Peyer's patch (tissue), 4 donors: ENCODE results near the gene CLDN24. TPM values are rescaled to one million over a fixed set of nuclear protein-coding genes. Genes with fewer than 3 reads are reported as not detected.

Experiments
- DNase-seq, 3 donors: peaks; one replicate each; pipeline ENCODE4 v3.0.0-alpha.2; 2017 to 2019
- H3K27ac ChIP-seq, 4 donors: fragments of 200-600 bp; sonication (generic); one replicate each; pipeline ENCODE4 v1.5.1; 2016 to 2019
- H3K27me3 ChIP-seq, 2 donors: fragments of 200-600 bp; sonication (generic); one replicate each; pipeline ENCODE4 v1.5.1; 2019
- H3K36me3 ChIP-seq, 3 donors: fragments of 200-600 bp; sonication (generic); one replicate each; pipeline ENCODE4 v1.5.1; 2016 to 2019
- H3K4me1 ChIP-seq, 4 donors: fragments of 200-600 bp; sonication (generic); one replicate each; pipeline ENCODE4 v1.5.1; 2016 to 2019
- H3K4me3 ChIP-seq, 4 donors: fragments of 200-600 bp; sonication (generic); 1 replicate in 3 of 4; 2 replicates in 1 of 4; pipeline ENCODE4 v1.5.1; 2016 to 2019; ENCODE audit warnings: mild to moderate bottlenecking in 1 of 4
- H3K9me3 ChIP-seq, 4 donors: fragments of 200-600 bp; sonication (generic); one replicate each; pipeline ENCODE4 v1.5.1; 2016 to 2019; ENCODE audit warnings: mild to moderate bottlenecking in 1 of 4
- CTCF ChIP-seq, 6 experiments: fragments of 450-650 bp in 4 of 6; fragments of 200-600 bp in 2 of 6; sonication (generic) in 1 of 6; IDR thresholded peaks; one replicate each; pipeline ENCODE4 v1.5.1; 2017 to 2019; ENCODE audit warnings: antibody characterized with exemption in 6 of 6, mild to moderate bottlenecking in 3 of 6, moderate library complexity in 1 of 6
- POLR2A ChIP-seq, 2 donors: fragments of 450-650 bp; IDR thresholded peaks; one replicate each; pipeline ENCODE4 v1.5.1; 2017; ENCODE audit warnings: antibody characterized with exemption in 2 of 2, mild to moderate bottlenecking in 2 of 2, moderate library complexity in 2 of 2
- total RNA-seq, 4 donors: library from RNA; depleted of rRNA; stranded (reverse); fragments of >200 nt; gene quantifications; one replicate each; pipeline ENCODE4 v1.1.0, GENCODE V29; 2016

CLDN24 gene
- total RNA-seq, 4 donors from 2014 or later = not detected

- Histone ChIP-seq H3K9me3 (no peaks in the 10 kb centered on the region), H3K36me3 (no peaks in the 10 kb centered on the region), H3K4me3 (no peak overlapping the region), H3K27me3 (no peaks in the 10 kb centered on the region), H3K4me1 (no peaks in the 10 kb centered on the region), H3K27ac (no peak overlapping the region)
- TF ChIP-seq CTCF (IDR thresholded peaks at IDR 0.05) (no peak), POLR2A (IDR thresholded peaks at IDR 0.05) (no peak)
- peak in 1 of 3 donors; percentile 13 for DNase-seq
Observed at GRCh38 chr4:183350317-183351071, 28.3 kb upstream of the CLDN24 start.

GRCh38 chr4:183349673-183350072 is 27.4 kb upstream of the CLDN24 start:
- Histone ChIP-seq H3K27me3 (no peaks in the 10 kb centered on the region), H3K36me3 (no peaks in the 10 kb centered on the region), H3K4me3 (no peak overlapping the region), H3K27ac (no peak overlapping the region), H3K9me3 (no peaks in the 10 kb centered on the region), H3K4me1 (no peaks in the 10 kb centered on the region)
- no peak for DNase-seq
- no peak for TF ChIP-seq CTCF (IDR thresholded peaks at IDR 0.05)
- TF ChIP-seq POLR2A (IDR thresholded peaks at IDR 0.05) = no peak

GRCh38 chr4:183348706-183349659 is 26.8 kb upstream of the CLDN24 start:
- DNase-seq = peak in 1 of 3 donors; percentile 8
- H3K9me3 ChIP-seq = no peaks in the 10 kb centered on the region

GRCh38 chr4:183348136-183348535 is 25.9 kb upstream of the CLDN24 start:
- no peak overlapping the region for H3K4me3 ChIP-seq
- DNase-seq = no peak
- no peak for TF ChIP-seq CTCF (IDR thresholded peaks at IDR 0.05)
- TF ChIP-seq POLR2A (IDR thresholded peaks at IDR 0.05) = no peak
- H3K27me3 ChIP-seq = no peaks in the 10 kb centered on the region
- no peaks in the 10 kb centered on the region for H3K9me3 ChIP-seq
- no peak overlapping the region for H3K27ac ChIP-seq
- no peaks in the 10 kb centered on the region for H3K36me3 ChIP-seq
- peaks cover 0 to 2% (median 0%) of the 10 kb centered on the region in 4 donors for H3K4me1 ChIP-seq

More at GRCh38 chr4:183348706-183349659, 26.8 kb upstream of the CLDN24 start:
- no peak for TF ChIP-seq POLR2A (IDR thresholded peaks at IDR 0.05)
- TF ChIP-seq CTCF (IDR thresholded peaks at IDR 0.05) = no peak
- H3K27ac ChIP-seq = no peak overlapping the region
- no peaks in the 10 kb centered on the region for H3K4me1 ChIP-seq
- no peak overlapping the region for H3K4me3 ChIP-seq
- no peaks in the 10 kb centered on the region for H3K36me3 ChIP-seq
- no peaks in the 10 kb centered on the region for H3K27me3 ChIP-seq

GRCh38 chr4:183347566-183347965 is 25.3 kb upstream of the CLDN24 start:
- no peaks in the 10 kb centered on the region for H3K36me3 ChIP-seq
- no peak for TF ChIP-seq CTCF (IDR thresholded peaks at IDR 0.05)
- TF ChIP-seq POLR2A (IDR thresholded peaks at IDR 0.05) = no peak
- H3K9me3 ChIP-seq = no peaks in the 10 kb centered on the region
- DNase-seq = no peak
- peaks cover 0 to 7% (median 0%) of the 10 kb centered on the region in 4 donors for H3K4me1 ChIP-seq
- H3K4me3 ChIP-seq = no peak overlapping the region
- no peaks in the 10 kb centered on the region for H3K27me3 ChIP-seq
- no peak overlapping the region for H3K27ac ChIP-seq
